ENCODE measurements around the gene USP22. TPM values are rescaled to one million over a fixed set of nuclear protein-coding genes. Genes with fewer than 3 reads are reported as not detected.

Gene USP22
- total RNA-seq, 1 donor from 2014 or later = 235 TPM

- no peaks in the 10 kb centered on the region for H3K27me3 ChIP-seq (ENCODE audit: control insufficient read depth, insufficient read depth, low read length)
- TF ChIP-seq, protein P1, sequence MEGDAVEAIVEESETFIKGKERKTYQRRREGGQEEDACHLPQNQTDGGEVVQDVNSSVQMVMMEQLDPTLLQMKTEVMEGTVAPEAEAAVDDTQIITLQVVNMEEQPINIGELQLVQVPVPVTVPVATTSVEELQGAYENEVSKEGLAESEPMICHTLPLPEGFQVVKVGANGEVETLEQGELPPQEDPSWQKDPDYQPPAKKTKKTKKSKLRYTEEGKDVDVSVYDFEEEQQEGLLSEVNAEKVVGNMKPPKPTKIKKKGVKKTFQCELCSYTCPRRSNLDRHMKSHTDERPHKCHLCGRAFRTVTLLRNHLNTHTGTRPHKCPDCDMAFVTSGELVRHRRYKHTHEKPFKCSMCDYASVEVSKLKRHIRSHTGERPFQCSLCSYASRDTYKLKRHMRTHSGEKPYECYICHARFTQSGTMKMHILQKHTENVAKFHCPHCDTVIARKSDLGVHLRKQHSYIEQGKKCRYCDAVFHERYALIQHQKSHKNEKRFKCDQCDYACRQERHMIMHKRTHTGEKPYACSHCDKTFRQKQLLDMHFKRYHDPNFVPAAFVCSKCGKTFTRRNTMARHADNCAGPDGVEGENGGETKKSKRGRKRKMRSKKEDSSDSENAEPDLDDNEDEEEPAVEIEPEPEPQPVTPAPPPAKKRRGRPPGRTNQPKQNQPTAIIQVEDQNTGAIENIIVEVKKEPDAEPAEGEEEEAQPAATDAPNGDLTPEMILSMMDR (IDR thresholded peaks at IDR 0.05; ENCODE audit: insufficient read depth, low read length, poor library complexity, severe bottlenecking) = no peak
- H3K36me3 ChIP-seq (ENCODE audit: control insufficient read depth, insufficient read depth, low read length) = peaks cover 8% of the 10 kb centered on the region
- DNase-seq (ENCODE audit: low read depth) = no peak
- no peak overlapping the region for H3K4me3 ChIP-seq (ENCODE audit: low read depth, low read length)
These were observed 33.7 kb downstream of the USP22 start for GRCh38 chr17:21008992-21009671.

DNA sequence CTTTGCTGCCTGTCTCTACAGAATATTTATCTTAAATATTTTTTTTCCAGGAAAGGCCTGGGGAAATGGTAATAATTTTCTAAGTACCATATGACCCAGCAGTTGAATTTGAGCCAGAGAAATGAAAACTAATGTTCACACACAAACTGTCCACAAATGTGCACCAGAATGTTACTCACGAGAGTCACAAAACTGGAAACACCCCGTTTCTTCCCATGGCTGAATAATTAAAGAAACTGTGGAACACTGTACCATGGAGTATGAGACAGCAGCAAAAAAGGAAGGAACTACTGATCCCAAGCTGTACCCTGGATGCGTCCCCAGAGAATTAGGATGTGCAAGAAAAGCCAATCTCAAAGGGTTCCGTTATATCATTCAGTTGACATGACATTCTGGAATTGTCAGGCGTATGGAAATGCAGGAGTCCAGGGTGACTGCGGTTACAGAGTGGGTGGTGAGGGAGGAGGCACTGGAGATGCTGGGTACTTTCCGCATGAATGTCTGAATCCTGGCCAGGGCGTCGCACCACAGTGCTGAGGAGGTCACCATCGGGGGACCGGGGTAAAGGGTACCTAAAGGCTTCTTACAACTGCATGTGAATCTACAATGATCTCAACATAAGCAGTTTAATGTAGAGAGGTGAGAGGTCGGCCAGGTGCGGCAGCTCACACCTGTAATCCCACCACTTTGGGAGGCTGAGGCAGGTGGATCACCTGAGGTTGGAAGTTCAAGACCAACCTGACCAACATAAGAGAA lies 34.5 kb downstream of the USP22 start:
- peaks cover 8% of the 10 kb centered on the region for H3K36me3 ChIP-seq (ENCODE audit: control insufficient read depth, insufficient read depth, low read length)
- no peak for DNase-seq (ENCODE audit: low read depth)
- TF ChIP-seq, protein P1 (IDR thresholded peaks at IDR 0.05; ENCODE audit: insufficient read depth, low read length, poor library complexity, severe bottlenecking) = no peak
- H3K27me3 ChIP-seq (ENCODE audit: control insufficient read depth, insufficient read depth, low read length) = no peaks in the 10 kb centered on the region
- H3K4me3 ChIP-seq (ENCODE audit: low read depth, low read length) = no peak overlapping the region

- no peaks in the 10 kb centered on the region for H3K27me3 ChIP-seq (ENCODE audit: control insufficient read depth, insufficient read depth, low read length)
- H3K4me3 ChIP-seq (ENCODE audit: low read depth, low read length) = no peak overlapping the region
- peaks cover 7% of the 10 kb centered on the region for H3K36me3 ChIP-seq (ENCODE audit: control insufficient read depth, insufficient read depth, low read length)
- no peak for DNase-seq (ENCODE audit: low read depth)
- TF ChIP-seq, protein P1 (IDR thresholded peaks at IDR 0.05; ENCODE audit: insufficient read depth, low read length, poor library complexity, severe bottlenecking) = no peak
These were observed 35.2 kb downstream of the USP22 start for GRCh38 chr17:21007646-21008045.

DNA sequence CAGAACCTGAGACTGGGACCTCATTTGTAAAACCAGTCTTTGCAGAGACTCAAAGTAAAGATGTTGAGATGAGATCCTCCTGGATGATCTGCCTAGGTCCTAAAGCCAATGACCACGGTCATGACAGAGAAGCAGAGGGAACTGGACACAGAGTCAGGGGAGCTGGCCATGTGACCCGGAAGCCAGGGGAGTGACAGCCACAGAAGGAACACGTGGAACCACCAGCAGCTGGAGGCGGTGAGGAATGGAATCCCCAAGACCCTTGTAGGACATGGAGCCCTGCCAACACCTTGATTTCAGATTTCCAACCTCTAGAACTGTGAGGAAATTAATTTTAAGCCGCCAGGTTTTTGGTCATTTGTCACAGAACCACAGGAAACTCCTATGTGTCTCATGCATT lies 37.0 kb downstream of the USP22 start:
- Histone ChIP-seq H3K27me3 (ENCODE audit: control insufficient read depth, insufficient read depth, low read length) (no peaks in the 10 kb centered on the region), H3K36me3 (ENCODE audit: control insufficient read depth, insufficient read depth, low read length) (peaks cover 8% of the 10 kb centered on the region)
- TF ChIP-seq, protein P1 (IDR thresholded peaks at IDR 0.05; ENCODE audit: insufficient read depth, low read length, poor library complexity, severe bottlenecking) = no peak

GRCh38 chr17:21005367-21005766 lies 37.4 kb downstream of the USP22 start:
- TF ChIP-seq, protein P1 (IDR thresholded peaks at IDR 0.05; ENCODE audit: insufficient read depth, low read length, poor library complexity, severe bottlenecking) = no peak
- DNase-seq (ENCODE audit: low read depth) = no peak
- Histone ChIP-seq H3K27me3 (ENCODE audit: control insufficient read depth, insufficient read depth, low read length) (no peaks in the 10 kb centered on the region), H3K4me3 (ENCODE audit: low read depth, low read length) (no peak overlapping the region), H3K36me3 (ENCODE audit: control insufficient read depth, insufficient read depth, low read length) (peaks cover 8% of the 10 kb centered on the region)

More for the DNA sequence above, 37.0 kb downstream of the USP22 start:
- H3K4me3 ChIP-seq (ENCODE audit: low read depth, low read length) = no peak overlapping the region
- DNase-seq (ENCODE audit: low read depth) = no peak

All from kidney epithelial cell (primary cell).